Right lobe of liver (tissue), 4 donors: Measurements from ENCODE around the gene CEP63.

Experiments used
- CTCF ChIP-seq, 4 donors: fragments of 200-600 bp in 3 of 4; fragments of 450-650 bp in 1 of 4; IDR thresholded peaks; one replicate each; pipeline versions ENCODE4 v1.5.1 to v1.8.0; 2016 to 2022; ENCODE audit warnings: antibody characterized with exemption in 4 of 4, mild to moderate bottlenecking in 2 of 4
- POLR2A ChIP-seq: fragments of 450-650 bp; IDR thresholded peaks from one replicate; pipeline ENCODE4 v1.6.1; 2017; ENCODE audit warnings: antibody characterized with exemption, mild to moderate bottlenecking
- donor health status: DM: no; HTN: no; CAD: no.
- donor health status: DM: no; HTN: no; CAD: no.
- donor health status: DM: no; HTN: yes; CAD: no.

DNA sequence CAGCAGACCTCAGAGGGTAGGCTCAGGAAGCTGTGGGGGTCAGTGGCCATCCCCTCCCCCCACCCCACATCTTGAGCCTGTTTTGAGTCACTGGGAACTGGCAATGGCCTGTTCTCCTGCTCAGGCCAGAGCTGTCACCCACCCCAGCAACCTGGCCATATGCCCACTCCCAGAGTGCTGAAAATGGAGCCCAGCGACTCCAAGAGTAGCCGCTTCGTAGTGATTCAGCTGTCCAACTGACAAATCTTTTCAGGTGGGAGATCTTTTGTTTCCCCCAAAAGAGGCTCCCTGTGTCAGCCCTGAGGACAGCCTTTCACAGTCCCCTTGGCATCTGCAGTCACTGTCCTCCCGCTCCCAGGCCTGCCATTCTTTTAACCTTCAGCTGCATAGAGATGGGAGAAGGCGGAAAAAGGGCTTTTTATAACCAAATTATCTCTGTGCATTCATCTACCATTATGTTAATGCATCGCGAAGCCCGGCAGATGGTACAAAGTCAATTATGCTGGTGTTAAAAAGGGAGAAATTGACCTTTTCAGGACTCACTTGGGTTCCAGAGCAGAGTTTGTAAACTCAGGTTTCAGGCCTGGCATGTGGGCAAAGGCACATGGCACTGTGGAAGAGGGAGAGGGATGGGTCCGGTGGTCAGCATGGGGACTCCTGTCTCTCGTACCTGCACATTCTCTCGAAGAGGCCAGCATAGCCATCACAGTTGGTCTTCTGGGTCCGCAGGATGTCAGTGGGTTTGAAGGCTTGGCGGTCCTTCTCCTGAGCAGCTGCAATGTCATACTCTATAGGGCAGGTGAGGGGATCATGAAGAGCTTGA, 132.8 kb downstream of the CEP63 start:
- no peak for TF ChIP-seq POLR2A
- TF ChIP-seq CTCF (IDR thresholded peaks at IDR 0.05), result no peak
